AG04449 (cell line): ENCODE measurements around the gene ZNF654.

ENCODE experiments used
- CTCF ChIA-PET: fragments of 350-600 bp; formaldehyde crosslinking; extraction: SDS; loops from one replicate; lab custom pipeline; 2021; ENCODE audit warnings: antibody characterized with exemption; lab: Yijun Ruan, JAX
- POLR2A ChIA-PET: fragments of 400-600, 350-600 bp; formaldehyde crosslinking; extraction: SDS; loops from one replicate; lab custom pipeline; 2020; ENCODE audit warnings: antibody characterized with exemption, inconsistent platforms; lab: Yijun Ruan, JAX
- DNase-seq: peaks from one replicate; pipeline ENCODE4 v3.0.0-alpha.2; 2010; ENCODE audit warnings: low read depth, low spot score
- H3K4me3 ChIP-seq: 2 replicates; pipeline ENCODE4 v1.5.1; 2011; ENCODE audit warnings: low read depth, mild to moderate bottlenecking, control low read depth, low read length
- CTCF ChIP-seq: IDR thresholded peaks from one replicate; pipeline ENCODE4 v1.5.1; 2011; ENCODE audit warnings: mild to moderate bottlenecking, moderate library complexity, low read length, control low read depth, inconsistent platforms; ENCODE audit not compliant: insufficient read depth; ENCODE audit errors: missing control alignments

ZNF654 gene

GRCh38 chr3:88075497-88075896 is 16.4 kb downstream of the ZNF654 start:
- no peak overlapping the region for H3K4me3 ChIP-seq
- ChIA-PET POLR2A (no interaction called here), CTCF (no interaction called here)
- DNase-seq, result no peak
- no peak for TF ChIP-seq CTCF

GRCh38 chr3:88076712-88077111 is 17.7 kb downstream of the ZNF654 start:
- ChIA-PET POLR2A (no interaction called here), CTCF (interaction anchor here (0.9 kb wide), 1 partner anchor 37 kb away, joined by 5 read pairs; no protein-coding TSS in a partner anchor)
- TF ChIP-seq CTCF, result no peak
- no peak overlapping the region for H3K4me3 ChIP-seq
- no peak for DNase-seq

GRCh38 chr3:88078932-88079331 is 19.9 kb downstream of the ZNF654 start:
- ChIA-PET POLR2A (no interaction called here), CTCF (interaction anchor here (0.7 to 0.9 kb wide), 2 partner anchors 18 to 35 kb away, joined by 3 to 4 read pairs; no protein-coding TSS in a partner anchor)
- no peak for DNase-seq
- H3K4me3 ChIP-seq, result no peak overlapping the region
- no peak for TF ChIP-seq CTCF

GRCh38 chr3:88082854-88083253 is 23.8 kb downstream of the ZNF654 start:
- ChIA-PET POLR2A (no interaction called here), CTCF (no interaction called here)
- TF ChIP-seq CTCF, result no peak
- no peak overlapping the region for H3K4me3 ChIP-seq
- no peak for DNase-seq

GRCh38 chr3:88084097-88084501 is 25.0 kb downstream of the ZNF654 start:
- ChIA-PET POLR2A (no interaction called here), CTCF (interaction anchor here (1.5 to 1.6 kb wide), 2 partner anchors 27 to 29 kb away, joined by 3 to 4 read pairs; no protein-coding TSS in a partner anchor)
- TF ChIP-seq CTCF, result no peak
- no peak overlapping the region for H3K4me3 ChIP-seq
- DNase-seq, result no peak

- H3K4me3 ChIP-seq, result no peak overlapping the region
- CTCF ChIA-PET, result interaction anchor here (9.0 kb wide), 1 partner anchor 21 kb away, joined by 53 read pairs; no protein-coding TSS in a partner anchor
- TF ChIP-seq CTCF, result no peak
- no peak for DNase-seq
- POLR2A ChIA-PET, result no interaction called here
Measured at GRCh38 chr3:88090681-88091080, 31.6 kb downstream of the ZNF654 start.
